Embryonic facial prominence (tissue), 1 donor: ENCODE data around the gene RABL2B.

Experiments
- DNase-seq: peaks from one replicate; pipeline ENCODE4 v3.0.0-alpha.2; 2016; ENCODE audit errors: extremely low spot score

RABL2B gene

GRCh38 chr22:50722716-50723428 lies 60.6 kb downstream of the RABL2B start:
- DNase-seq, result no peak

GRCh38 chr22:50722048-50722701 lies 61.3 kb downstream of the RABL2B start:
- DNase-seq, result no peak

- DNase-seq, result no peak
These were observed 62.1 kb downstream of the RABL2B start for GRCh38 chr22:50721257-50721844.

- no peak for DNase-seq
These were observed 62.9 kb downstream of the RABL2B start for GRCh38 chr22:50720301-50721256.

GRCh38 chr22:50719814-50720300 lies 63.6 kb downstream of the RABL2B start:
- DNase-seq, result no peak

- DNase-seq, result no peak
These were observed 65.1 kb downstream of the RABL2B start for GRCh38 chr22:50718352-50718709.

GRCh38 chr22:50717709-50718351 lies 65.6 kb downstream of the RABL2B start:
- no peak for DNase-seq
